Measurements from ENCODE around the gene STK32A. TPM values are rescaled to one million over a fixed set of nuclear protein-coding genes. Genes with fewer than 3 reads are reported as not detected.

STK32A gene
- total and polyA plus RNA-seq, 9 of the 15 experiments (the other 6 are each of a cell fraction or from before 2014, with no cell fraction given): not detected

GRCh38 chr5:147413266-147413665, 178.4 kb downstream of the STK32A start (continued):
- TF ChIP-seq, protein P1, sequence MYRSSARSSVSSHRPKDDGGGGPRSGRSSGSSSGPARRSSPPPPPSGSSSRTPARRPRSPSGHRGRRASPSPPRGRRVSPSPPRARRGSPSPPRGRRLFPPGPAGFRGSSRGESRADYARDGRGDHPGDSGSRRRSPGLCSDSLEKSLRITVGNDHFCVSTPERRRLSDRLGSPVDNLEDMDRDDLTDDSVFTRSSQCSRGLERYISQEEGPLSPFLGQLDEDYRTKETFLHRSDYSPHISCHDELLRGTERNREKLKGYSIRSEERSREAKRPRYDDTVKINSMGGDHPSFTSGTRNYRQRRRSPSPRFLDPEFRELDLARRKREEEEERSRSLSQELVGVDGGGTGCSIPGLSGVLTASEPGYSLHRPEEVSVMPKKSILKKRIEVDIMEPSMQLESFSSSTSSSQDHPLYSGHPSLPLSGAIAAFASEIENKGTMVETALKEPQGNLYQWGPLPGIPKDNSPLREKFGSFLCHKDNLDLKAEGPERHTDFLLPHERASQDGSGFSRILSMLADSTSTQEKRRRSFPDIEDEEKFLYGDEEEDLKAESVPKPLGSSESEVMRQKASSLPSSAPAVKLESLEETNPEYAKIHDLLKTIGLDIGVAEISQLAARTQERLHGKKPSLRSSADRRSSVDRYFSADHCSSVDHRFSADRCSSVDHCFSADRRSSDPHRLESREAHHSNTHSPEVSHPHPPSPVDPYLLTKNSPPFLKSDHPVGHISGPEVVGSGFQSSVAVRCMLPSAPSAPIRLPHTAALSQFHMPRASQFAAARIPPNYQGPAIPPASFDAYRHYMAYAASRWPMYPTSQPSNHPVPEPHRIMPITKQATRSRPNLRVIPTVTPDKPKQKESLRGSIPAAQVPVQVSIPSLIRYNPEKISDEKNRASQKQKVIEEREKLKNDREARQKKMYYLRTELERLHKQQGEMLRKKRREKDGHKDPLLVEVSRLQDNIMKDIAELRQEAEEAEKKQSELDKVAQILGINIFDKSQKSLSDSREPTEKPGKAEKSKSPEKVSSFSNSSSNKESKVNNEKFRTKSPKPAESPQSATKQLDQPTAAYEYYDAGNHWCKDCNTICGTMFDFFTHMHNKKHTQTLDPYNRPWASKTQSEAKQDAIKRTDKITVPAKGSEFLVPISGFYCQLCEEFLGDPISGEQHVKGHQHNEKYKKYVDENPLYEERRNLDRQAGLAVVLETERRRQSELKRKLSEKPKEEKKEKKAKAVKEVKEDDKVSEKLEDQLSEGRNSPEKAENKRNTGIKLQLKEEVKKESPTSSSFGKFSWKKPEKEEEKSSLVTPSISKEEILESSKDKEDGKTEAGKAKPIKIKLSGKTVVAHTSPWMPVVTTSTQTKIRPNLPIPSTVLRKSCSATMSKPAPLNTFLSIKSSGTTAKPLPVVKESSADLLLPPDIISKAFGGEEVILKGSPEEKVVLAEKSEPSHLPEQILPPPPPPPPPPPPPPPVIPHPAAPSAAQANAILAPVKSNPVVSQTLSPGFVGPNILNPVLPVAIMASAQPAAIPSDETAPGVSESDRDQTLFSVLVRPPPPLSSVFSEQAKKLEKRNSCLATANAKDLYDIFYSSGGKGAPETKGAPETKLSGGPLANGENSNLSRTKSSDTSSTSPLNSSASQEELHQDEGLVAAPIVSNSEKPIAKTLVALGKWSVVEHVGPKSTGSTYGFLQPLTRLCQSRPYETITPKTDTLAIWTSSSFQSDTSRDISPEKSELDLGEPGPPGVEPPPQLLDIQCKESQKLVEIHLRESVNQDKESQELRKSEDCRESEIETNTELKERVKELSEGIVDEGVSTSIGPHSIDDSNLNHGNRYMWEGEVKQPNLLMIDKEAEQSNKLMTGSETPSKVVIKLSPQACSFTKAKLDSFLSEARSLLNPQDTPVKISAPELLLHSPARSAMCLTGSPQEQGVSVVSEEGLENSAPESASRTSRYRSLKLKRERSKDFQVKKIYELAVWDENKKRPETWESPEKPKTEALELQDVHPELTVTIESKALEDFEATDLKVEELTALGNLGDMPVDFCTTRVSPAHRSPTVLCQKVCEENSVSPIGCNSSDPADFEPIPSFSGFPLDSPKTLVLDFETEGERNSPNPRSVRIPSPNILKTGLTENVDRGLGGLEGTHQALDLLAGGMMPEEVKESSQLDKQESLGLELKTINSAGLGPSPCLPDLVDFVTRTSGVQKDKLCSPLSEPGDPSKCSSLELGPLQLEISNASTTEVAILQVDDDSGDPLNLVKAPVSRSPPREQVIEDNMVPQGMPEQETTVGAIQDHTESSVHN (IDR thresholded peaks at IDR 0.05; ENCODE audit: borderline replicate concordance in 1 of 2, low read depth in 1 of 2): no peak
- TF ChIP-seq ZBTB34 (CRISPR knock-in tag; IDR thresholded peaks at IDR 0.05): no peak
- TF ChIP-seq THRB (CRISPR knock-in tag; conservative IDR thresholded peaks at IDR 0.05): no peak
- TF ChIP-seq ZNF699 (CRISPR knock-in tag; IDR thresholded peaks at IDR 0.05; ENCODE audit: insufficient replicate concordance): no peak
- no peak for TF ChIP-seq ZNF398 (CRISPR knock-in tag; IDR thresholded peaks at IDR 0.05)
- TF ChIP-seq EP400 (IDR thresholded peaks at IDR 0.05): no peak
- no peak for TF ChIP-seq SP1 (CRISPR knock-in tag; IDR thresholded peaks at IDR 0.05)
- no peak for TF ChIP-seq POLR2H (tag; IDR thresholded peaks at IDR 0.05; ENCODE audit: low read depth)
